ENCODE measurements around the gene HELLS.
"Not testable (repeated sequence)": the region's sequence is repeated elsewhere in the genome, so short reads cannot be mapped to it uniquely, and the experiment has no call there.

The HELLS gene

DNA sequence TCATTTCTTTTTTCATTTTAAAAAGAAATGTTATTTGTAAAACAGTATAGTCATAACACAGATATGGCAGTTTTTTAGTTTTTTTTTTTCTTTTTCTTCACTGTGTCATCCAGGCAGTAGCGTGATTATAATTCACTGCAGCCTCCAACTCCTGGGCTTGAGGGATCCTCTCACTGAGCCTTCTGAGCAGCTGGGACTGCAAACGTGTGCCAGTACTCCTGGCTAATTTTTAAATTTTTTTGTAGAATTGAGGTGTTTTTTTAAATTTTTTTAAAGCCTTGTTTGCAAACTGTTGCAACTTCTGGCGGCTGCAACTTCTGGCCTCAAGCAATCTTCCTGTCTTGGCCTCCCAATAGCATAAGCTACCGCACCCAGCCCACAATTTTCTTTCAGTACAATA lies 63.0 kb downstream of the HELLS start:
- DNase-seq, result no peak

- DNase-seq, result no peak
These were observed 69.0 kb downstream of the HELLS start for GRCh38 chr10:94614558-94614957.

GRCh38 chr10:94617389-94617944 lies 71.9 kb downstream of the HELLS start:
- DNase-seq, result no peak

GRCh38 chr10:94622666-94623205 lies 77.1 kb downstream of the HELLS start:
- no peak for DNase-seq

GRCh38 chr10:94623572-94623971 lies 78.0 kb downstream of the HELLS start:
- DNase-seq, result no peak

DNA sequence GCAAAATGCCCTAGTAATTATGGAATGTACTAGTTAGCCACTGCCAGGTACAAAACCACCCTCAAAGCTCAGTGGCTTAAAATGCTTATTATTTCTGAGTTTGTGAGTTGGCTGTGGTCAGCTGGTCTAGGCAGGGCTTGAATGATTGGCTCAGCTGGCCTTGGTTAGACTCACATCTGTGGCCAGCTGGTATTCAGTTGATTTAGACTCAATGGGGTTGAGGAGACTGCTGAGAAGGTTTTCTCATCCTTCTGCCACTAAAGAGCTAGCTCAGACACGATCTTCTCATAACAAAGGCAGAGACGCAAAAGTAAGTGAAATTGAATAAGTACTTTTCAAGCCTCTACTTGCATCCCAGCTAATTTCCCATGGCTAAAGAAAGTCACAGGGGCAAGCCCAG lies 80.9 kb downstream of the HELLS start:
- DNase-seq, result no peak

- DNase-seq, result no peak
These were observed 81.9 kb downstream of the HELLS start for GRCh38 chr10:94627511-94627910.

- no peak for DNase-seq
These were observed 84.6 kb downstream of the HELLS start for GRCh38 chr10:94630017-94630688.

GRCh38 chr10:94631077-94631875 lies 85.7 kb downstream of the HELLS start:
- no peak for DNase-seq

GRCh38 chr10:94632954-94633353 lies 87.4 kb downstream of the HELLS start:
- DNase-seq, result no peak

- not testable (repeated sequence) for DNase-seq
These were observed 92.5 kb downstream of the HELLS start for GRCh38 chr10:94638097-94638496.

GRCh38 chr10:94639902-94640301 lies 94.3 kb downstream of the HELLS start:
- no peak for DNase-seq

GRCh38 chr10:94640562-94640961 lies 95.0 kb downstream of the HELLS start:
- DNase-seq, result no peak

DNA sequence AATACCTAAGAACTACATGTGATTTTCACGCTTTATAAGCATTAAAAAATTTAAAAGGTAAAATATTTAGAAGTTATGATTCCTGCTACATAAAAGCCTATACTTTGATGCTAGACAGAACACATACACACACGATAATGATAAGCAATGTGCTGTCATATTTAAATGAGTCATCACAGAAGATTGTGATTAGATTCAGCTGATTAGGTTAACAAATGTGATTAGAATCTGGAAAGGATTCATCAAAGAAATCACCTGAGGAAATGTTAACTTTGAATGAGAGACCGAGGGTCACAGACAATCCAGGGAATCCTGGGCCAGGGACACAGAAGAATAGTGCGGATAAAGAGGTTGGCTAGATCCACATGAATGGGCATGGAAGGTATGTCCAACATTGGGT lies 95.9 kb downstream of the HELLS start:
- DNase-seq, result no peak

DNA sequence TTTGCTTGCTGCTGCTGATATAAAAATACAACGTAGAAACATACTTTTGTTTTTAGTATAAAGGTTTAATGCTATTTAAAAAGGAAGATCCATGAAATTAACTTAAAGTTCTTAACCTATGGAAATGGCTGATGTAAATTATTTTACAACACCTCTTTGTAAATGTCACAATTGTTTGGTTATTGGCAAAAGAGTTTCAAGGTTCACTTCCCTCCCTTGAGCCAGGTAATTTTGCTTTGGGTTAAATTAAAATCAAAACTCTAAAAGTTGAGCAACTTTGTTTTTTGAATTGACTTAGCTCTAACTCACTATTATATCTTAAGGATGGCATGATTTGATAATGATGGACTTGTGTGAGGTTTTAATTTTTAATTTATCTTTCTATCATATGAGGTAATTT lies 98.8 kb downstream of the HELLS start:
- no peak for DNase-seq

GRCh38 chr10:94645285-94645684 lies 99.7 kb downstream of the HELLS start:
- no peak for DNase-seq
